Nephron (organoid): ENCODE measurements around the gene LBHD2.

Experiments
- H3K27ac Mint-ChIP-seq, 3 experiments: 2 replicates each; pipeline ENCODE4 v1.8.0; 2020; ENCODE audit warnings: mixed read lengths in 3 of 3, mild to moderate bottlenecking in 2 of 3, moderate library complexity in 1 of 3
- H3K27me3 Mint-ChIP-seq: 2 replicates; pipeline ENCODE4 v1.8.0; 2021; ENCODE audit warnings: low read depth, mild to moderate bottlenecking, moderate library complexity, mixed read lengths
- H3K36me3 Mint-ChIP-seq: 2 replicates; pipeline ENCODE4 v1.8.0; 2020; ENCODE audit warnings: low read depth, mixed read lengths
- H3K4me1 Mint-ChIP-seq: 2 replicates; pipeline ENCODE4 v1.8.0; 2020; ENCODE audit warnings: mixed read lengths
- H3K4me3 Mint-ChIP-seq, 3 experiments: 2 replicates each; pipeline ENCODE4 v1.8.0; 2020; ENCODE audit warnings: mild to moderate bottlenecking in 3 of 3, mixed read lengths in 3 of 3, moderate library complexity in 2 of 3
- H3K9me3 Mint-ChIP-seq: 2 replicates; pipeline ENCODE4 v1.8.0; 2020; ENCODE audit warnings: mixed read lengths
- CTCF ChIP-seq, 3 experiments: fragments of 200-600 bp; sonication (generic); IDR thresholded peaks; one replicate each; pipeline ENCODE4 v1.5.0; 2021; ENCODE audit warnings: antibody characterized with exemption in 3 of 3; ENCODE audit not compliant: unreplicated experiment in 3 of 3

The LBHD2 gene

GRCh38 chr14:103091041-103091882 lies 7.3 kb downstream of the LBHD2 start:
- peak; percentile 29 to 54 (median 33) for TF ChIP-seq CTCF (IDR thresholded peaks at IDR 0.05; ENCODE audit: unreplicated experiment in 3 of 3)
- H3K27ac Mint-ChIP-seq: no peak overlapping the region
- H3K9me3 Mint-ChIP-seq: no peaks in the 10 kb centered on the region
- peaks cover 21% of the 10 kb centered on the region for H3K27me3 Mint-ChIP-seq
- no peaks in the 10 kb centered on the region for H3K4me1 Mint-ChIP-seq
- peak overlapping the region; percentile 29 to 59 (median 51) for H3K4me3 Mint-ChIP-seq
- no peaks in the 10 kb centered on the region for H3K36me3 Mint-ChIP-seq

- Mint-ChIP-seq H3K36me3 (no peaks in the 10 kb centered on the region), H3K9me3 (no peaks in the 10 kb centered on the region), H3K27ac (no peak overlapping the region), H3K4me1 (no peaks in the 10 kb centered on the region), H3K27me3 (peaks cover 21% of the 10 kb centered on the region), H3K4me3 (no peak overlapping the region)
- no peak for TF ChIP-seq CTCF (IDR thresholded peaks at IDR 0.05; ENCODE audit: unreplicated experiment in 3 of 3)
These were observed 7.8 kb downstream of the LBHD2 start for GRCh38 chr14:103091883-103092222.

- peak overlapping the region; percentile 61 to 90 (median 87) for H3K27ac Mint-ChIP-seq
- no peaks in the 10 kb centered on the region for H3K36me3 Mint-ChIP-seq
- no peaks in the 10 kb centered on the region for H3K9me3 Mint-ChIP-seq
- no peak for TF ChIP-seq CTCF (IDR thresholded peaks at IDR 0.05; ENCODE audit: unreplicated experiment in 3 of 3)
- H3K4me3 Mint-ChIP-seq: no peak overlapping the region
- no peaks in the 10 kb centered on the region for H3K4me1 Mint-ChIP-seq
- H3K27me3 Mint-ChIP-seq: peaks cover 21% of the 10 kb centered on the region
These were observed 9.9 kb downstream of the LBHD2 start for GRCh38 chr14:103093856-103094405.

GRCh38 chr14:103094406-103095209 lies 10.6 kb downstream of the LBHD2 start, which contains the start of gene EXOC3L4:
EXOC3L4 (plus strand) TSS chr14:103094725; CDS start chr14:103100220, 5,495 bp downstream.
- Mint-ChIP-seq H3K27ac (peak within 1 kb of the TSS; percentile 61 to 90 (median 87)), H3K4me1 (no peaks in the 10 kb centered on the region), H3K27me3 (peaks cover 18% of the 10 kb centered on the region), H3K4me3 (peak within 1 kb of the TSS in 2 of 3 experiments; percentile 15 to 54), H3K36me3 (no peaks in the 10 kb centered on the region), H3K9me3 (no peaks in the 10 kb centered on the region)
- TF ChIP-seq CTCF (IDR thresholded peaks at IDR 0.05; ENCODE audit: unreplicated experiment in 3 of 3): no peak

GRCh38 chr14:103095210-103095778 lies 11.3 kb downstream of the LBHD2 start:
- Mint-ChIP-seq H3K4me3 (no peak overlapping the region), H3K9me3 (no peaks in the 10 kb centered on the region), H3K27me3 (peaks cover 18% of the 10 kb centered on the region), H3K36me3 (no peaks in the 10 kb centered on the region), H3K4me1 (no peaks in the 10 kb centered on the region), H3K27ac (peak overlapping the region in 2 of 3 experiments; percentile 87 to 90)
- no peak for TF ChIP-seq CTCF (IDR thresholded peaks at IDR 0.05; ENCODE audit: unreplicated experiment in 3 of 3)
